GM12891 (cell line): ENCODE data around the gene PKNOX2.

Source experiments
- POLR2A ChIP-seq: IDR thresholded peaks from 2 replicates; pipeline ENCODE4 v1.6.1; 2011; ENCODE audit warnings: low read depth, low read length, control low read depth
- TAF1 ChIP-seq: IDR thresholded peaks from 2 replicates; pipeline ENCODE4 v1.6.1; 2011; ENCODE audit warnings: low read depth, low read length, control low read depth

GRCh38 chr11:125412509-125412908 lies 248.0 kb downstream of the PKNOX2 start:
- TF ChIP-seq TAF1 (no peak), POLR2A (no peak)
